HepG2 (cell line): ENCODE measurements around the gene ATP9A. TPM values are rescaled to one million over a fixed set of nuclear protein-coding genes. Genes with fewer than 3 reads are reported as not detected.

Experiments used
- ELF3 ChIP-seq: IDR thresholded peaks from 2 replicates; pipeline ENCODE4 v1.6.1; 2016; ENCODE audit warnings: missing genetic modification reagents, missing compliant biosample characterization
- FIP1L1 ChIP-seq: fragments of 200-400 bp; formaldehyde crosslinking; IDR thresholded peaks from 2 replicates; pipeline ENCODE4 v1.6.1; 2018; ENCODE audit warnings: low read depth, mild to moderate bottlenecking, low read length, moderate library complexity, borderline replicate concordance; ENCODE audit not compliant: insufficient read depth
- KAT8 ChIP-seq: IDR thresholded peaks from 2 replicates; pipeline ENCODE4 v1.6.1; 2016; ENCODE audit warnings: missing genetic modification reagents, missing compliant biosample characterization
- PTBP1 ChIP-seq: fragments of 200-400 bp; formaldehyde crosslinking; IDR thresholded peaks from 2 replicates; pipeline ENCODE4 v1.6.1; 2018; ENCODE audit warnings: low read length, low read depth; ENCODE audit not compliant: poor library complexity, severe bottlenecking
- RNF2 ChIP-seq: fragments of 450-650 bp; conservative IDR thresholded peaks from 2 replicates; pipeline ENCODE4 v1.6.1; 2016; ENCODE audit warnings: low read depth
- RXRA ChIP-seq: sonication (generic); formaldehyde crosslinking; IDR thresholded peaks from 2 replicates; pipeline ENCODE4 v1.5.1; 2020; ENCODE audit warnings: missing genetic modification reagents
- SMYD3 ChIP-seq: sonication (generic); formaldehyde crosslinking; IDR thresholded peaks from 2 replicates; pipeline ENCODE4 v1.8.1; 2023; ENCODE audit warnings: mild to moderate bottlenecking, missing genetic modification reagents
- ZNF138 ChIP-seq: sonication (generic); formaldehyde crosslinking; IDR thresholded peaks from 2 replicates; pipeline ENCODE4 v1.5.0; 2020; ENCODE audit warnings: mild to moderate bottlenecking, low read depth, missing genetic modification reagents
- ZNF17 ChIP-seq: sonication (generic); formaldehyde crosslinking; IDR thresholded peaks from 2 replicates; pipeline ENCODE4 v1.5.0; 2020; ENCODE audit warnings: mild to moderate bottlenecking, missing genetic modification reagents
- ZNF34 ChIP-seq: sonication (generic); formaldehyde crosslinking; IDR thresholded peaks from 2 replicates; pipeline ENCODE4 v1.4.0; 2020; ENCODE audit warnings: mild to moderate bottlenecking, missing genetic modification reagents, borderline replicate concordance
- ZNF615 ChIP-seq: sonication (generic); formaldehyde crosslinking; IDR thresholded peaks from 2 replicates; pipeline ENCODE4 v1.5.0; 2020; ENCODE audit warnings: mild to moderate bottlenecking, missing genetic modification reagents, borderline replicate concordance
- ZSCAN20 ChIP-seq: sonication (generic); formaldehyde crosslinking; IDR thresholded peaks from 2 replicates; pipeline ENCODE4 v1.4.0; 2020; ENCODE audit warnings: missing genetic modification reagents, mild to moderate bottlenecking, borderline replicate concordance
- polyA plus RNA-seq, 8 experiments: library from polyadenylated mRNA; depleted of rRNA in 3 of 8; stranded (reverse) in 7 of 8; unstranded in 1 of 8; fragments of >200 nt; fragmentation: Illumina TruSeq in 4 of 8; extraction: Trizol in 4 of 8; gene quantifications; 2 replicates each; pipeline versions ENCODE4 v1.2.1 to v1.2.3, GENCODE V29; 2011 to 2016; ENCODE audit warnings: low read depth in 4 of 8, missing spikeins in 1 of 8, mixed read lengths in 1 of 8; ENCODE audit not compliant: insufficient read depth in 1 of 8
- total RNA-seq, 5 experiments: library from RNA; depleted of rRNA; stranded (reverse); fragments of >200 nt; fragmentation: Illumina TruSeq; extraction: Trizol; gene quantifications; 2 replicates each; pipeline ENCODE4 v1.2.3, GENCODE V29; 2016; ENCODE audit warnings: low read depth in 1 of 5
- TF ChIP-seq, protein P1 (sequence below): sonication (generic); formaldehyde crosslinking; IDR thresholded peaks from 2 replicates; pipeline ENCODE4 v1.9.0; 2021; ENCODE audit warnings: missing genetic modification reagents, mild to moderate bottlenecking, borderline replicate concordance
- TF ChIP-seq, protein P2 (sequence below): IDR thresholded peaks from 2 replicates; pipeline ENCODE4 v1.6.1; 2018; ENCODE audit warnings: missing genetic modification reagents, mild to moderate bottlenecking, missing compliant biosample characterization
- TF ChIP-seq, protein P3 (sequence below): sonication (generic); formaldehyde crosslinking; IDR thresholded peaks from 2 replicates; pipeline ENCODE4 v1.4.0; 2020; ENCODE audit warnings: missing genetic modification reagents
- TF ChIP-seq, protein P4 (sequence below): sonication (generic); formaldehyde crosslinking; IDR thresholded peaks from 2 replicates; pipeline ENCODE4 v1.9.0; 2021; ENCODE audit warnings: missing genetic modification reagents, mild to moderate bottlenecking, borderline replicate concordance
- TF ChIP-seq, protein P5 (sequence below): sonication (generic); formaldehyde crosslinking; IDR thresholded peaks from 2 replicates; pipeline ENCODE4 v1.4.0; 2020; ENCODE audit warnings: missing genetic modification reagents
- TF ChIP-seq, protein P6 (sequence below): sonication (generic); formaldehyde crosslinking; IDR thresholded peaks from 2 replicates; pipeline ENCODE4 v1.5.0; 2020; ENCODE audit warnings: mild to moderate bottlenecking, missing genetic modification reagents

The ATP9A gene
- total and polyA plus RNA-seq, 2 of the 13 experiments (the other 11 are each of a cell fraction or from before 2014, with no cell fraction given) = 11.8 to 18.5 TPM

DNA sequence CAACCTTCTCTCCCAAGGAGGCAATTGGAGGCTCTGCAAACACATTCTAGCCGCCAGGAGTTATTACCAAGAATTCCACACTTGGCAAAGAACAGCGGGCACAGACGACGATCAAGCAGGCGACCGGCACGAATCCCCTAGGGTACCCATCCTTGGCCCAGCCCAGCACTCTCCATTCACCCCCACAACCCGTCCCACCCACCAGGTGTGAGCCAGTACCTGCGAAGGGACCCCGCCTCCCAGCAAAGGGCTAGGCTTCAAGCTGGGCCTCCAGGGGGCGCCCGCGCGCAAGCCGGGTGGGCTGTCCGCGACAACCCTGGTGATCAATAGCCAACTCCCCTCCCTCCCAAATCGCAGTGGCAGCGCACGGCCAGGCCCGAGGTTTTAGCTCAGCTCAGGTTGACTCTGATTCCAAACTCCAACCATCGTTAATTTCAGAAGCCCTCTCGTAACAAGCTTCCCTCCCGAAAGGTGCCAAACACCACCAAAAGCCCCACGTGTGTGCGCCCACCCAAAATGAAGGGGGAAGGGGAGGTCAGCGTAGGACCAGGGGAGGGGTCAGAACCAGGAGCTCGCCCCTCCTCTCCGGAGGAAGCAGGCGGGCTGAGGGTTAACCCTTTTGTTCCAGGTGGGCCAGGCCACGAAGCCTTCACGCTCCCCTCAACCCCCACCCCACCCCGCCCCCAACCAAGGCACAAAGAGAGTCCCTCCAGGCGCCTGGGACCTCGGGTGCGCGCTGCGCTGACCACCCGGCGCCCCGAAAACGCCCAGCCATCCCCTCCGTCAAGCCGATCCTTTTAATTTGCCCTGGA lies 32.1 kb upstream of the ATP9A start (continued):
- TF ChIP-seq ZNF34 (CRISPR knock-in tag) = no peak
- TF ChIP-seq KAT8 (CRISPR knock-in tag) = 0 out of 2 replicates have a peak, but pooled peaks have one; percentile 49
- 0 out of 2 replicates have a peak, but pooled peaks have one; percentile 85 for TF ChIP-seq ZNF615 (CRISPR knock-in tag)
- no peak for TF ChIP-seq ZSCAN20 (CRISPR knock-in tag)
- TF ChIP-seq PTBP1 = peak; percentile 90
- TF ChIP-seq, protein P1, sequence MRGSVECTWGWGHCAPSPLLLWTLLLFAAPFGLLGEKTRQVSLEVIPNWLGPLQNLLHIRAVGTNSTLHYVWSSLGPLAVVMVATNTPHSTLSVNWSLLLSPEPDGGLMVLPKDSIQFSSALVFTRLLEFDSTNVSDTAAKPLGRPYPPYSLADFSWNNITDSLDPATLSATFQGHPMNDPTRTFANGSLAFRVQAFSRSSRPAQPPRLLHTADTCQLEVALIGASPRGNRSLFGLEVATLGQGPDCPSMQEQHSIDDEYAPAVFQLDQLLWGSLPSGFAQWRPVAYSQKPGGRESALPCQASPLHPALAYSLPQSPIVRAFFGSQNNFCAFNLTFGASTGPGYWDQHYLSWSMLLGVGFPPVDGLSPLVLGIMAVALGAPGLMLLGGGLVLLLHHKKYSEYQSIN = no peak
- TF ChIP-seq, protein P2, sequence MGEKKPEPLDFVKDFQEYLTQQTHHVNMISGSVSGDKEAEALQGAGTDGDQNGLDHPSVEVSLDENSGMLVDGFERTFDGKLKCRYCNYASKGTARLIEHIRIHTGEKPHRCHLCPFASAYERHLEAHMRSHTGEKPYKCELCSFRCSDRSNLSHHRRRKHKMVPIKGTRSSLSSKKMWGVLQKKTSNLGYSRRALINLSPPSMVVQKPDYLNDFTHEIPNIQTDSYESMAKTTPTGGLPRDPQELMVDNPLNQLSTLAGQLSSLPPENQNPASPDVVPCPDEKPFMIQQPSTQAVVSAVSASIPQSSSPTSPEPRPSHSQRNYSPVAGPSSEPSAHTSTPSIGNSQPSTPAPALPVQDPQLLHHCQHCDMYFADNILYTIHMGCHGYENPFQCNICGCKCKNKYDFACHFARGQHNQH (CRISPR knock-in tag) = peak; percentile 79
- peak; percentile 60; the same call in 1 of the 2 replicates for TF ChIP-seq RNF2
- no peak for TF ChIP-seq ZNF138 (CRISPR knock-in tag)
- TF ChIP-seq, protein P3, sequence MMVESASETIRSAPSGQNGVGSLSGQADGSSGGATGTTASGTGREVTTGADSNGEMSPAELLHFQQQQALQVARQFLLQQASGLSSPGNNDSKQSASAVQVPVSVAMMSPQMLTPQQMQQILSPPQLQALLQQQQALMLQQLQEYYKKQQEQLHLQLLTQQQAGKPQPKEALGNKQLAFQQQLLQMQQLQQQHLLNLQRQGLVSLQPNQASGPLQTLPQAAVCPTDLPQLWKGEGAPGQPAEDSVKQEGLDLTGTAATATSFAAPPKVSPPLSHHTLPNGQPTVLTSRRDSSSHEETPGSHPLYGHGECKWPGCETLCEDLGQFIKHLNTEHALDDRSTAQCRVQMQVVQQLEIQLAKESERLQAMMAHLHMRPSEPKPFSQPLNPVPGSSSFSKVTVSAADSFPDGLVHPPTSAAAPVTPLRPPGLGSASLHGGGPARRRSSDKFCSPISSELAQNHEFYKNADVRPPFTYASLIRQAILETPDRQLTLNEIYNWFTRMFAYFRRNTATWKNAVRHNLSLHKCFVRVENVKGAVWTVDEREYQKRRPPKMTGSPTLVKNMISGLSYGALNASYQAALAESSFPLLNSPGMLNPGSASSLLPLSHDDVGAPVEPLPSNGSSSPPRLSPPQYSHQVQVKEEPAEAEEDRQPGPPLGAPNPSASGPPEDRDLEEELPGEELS = peak; percentile 75
- TF ChIP-seq, protein P4, sequence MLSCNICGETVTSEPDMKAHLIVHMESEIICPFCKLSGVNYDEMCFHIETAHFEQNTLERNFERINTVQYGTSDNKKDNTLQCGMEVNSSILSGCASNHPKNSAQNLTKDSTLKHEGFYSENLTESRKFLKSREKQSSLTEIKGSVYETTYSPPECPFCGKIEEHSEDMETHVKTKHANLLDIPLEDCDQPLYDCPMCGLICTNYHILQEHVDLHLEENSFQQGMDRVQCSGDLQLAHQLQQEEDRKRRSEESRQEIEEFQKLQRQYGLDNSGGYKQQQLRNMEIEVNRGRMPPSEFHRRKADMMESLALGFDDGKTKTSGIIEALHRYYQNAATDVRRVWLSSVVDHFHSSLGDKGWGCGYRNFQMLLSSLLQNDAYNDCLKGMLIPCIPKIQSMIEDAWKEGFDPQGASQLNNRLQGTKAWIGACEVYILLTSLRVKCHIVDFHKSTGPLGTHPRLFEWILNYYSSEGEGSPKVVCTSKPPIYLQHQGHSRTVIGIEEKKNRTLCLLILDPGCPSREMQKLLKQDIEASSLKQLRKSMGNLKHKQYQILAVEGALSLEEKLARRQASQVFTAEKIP (CRISPR knock-in tag) = no peak
- TF ChIP-seq ZNF17 (CRISPR knock-in tag) = 0 out of 2 replicates have a peak, but pooled peaks have one; percentile 60
- TF ChIP-seq RXRA (CRISPR knock-in tag) = peak; percentile 40; the same call in 1 of the 2 replicates
- TF ChIP-seq, protein P5, sequence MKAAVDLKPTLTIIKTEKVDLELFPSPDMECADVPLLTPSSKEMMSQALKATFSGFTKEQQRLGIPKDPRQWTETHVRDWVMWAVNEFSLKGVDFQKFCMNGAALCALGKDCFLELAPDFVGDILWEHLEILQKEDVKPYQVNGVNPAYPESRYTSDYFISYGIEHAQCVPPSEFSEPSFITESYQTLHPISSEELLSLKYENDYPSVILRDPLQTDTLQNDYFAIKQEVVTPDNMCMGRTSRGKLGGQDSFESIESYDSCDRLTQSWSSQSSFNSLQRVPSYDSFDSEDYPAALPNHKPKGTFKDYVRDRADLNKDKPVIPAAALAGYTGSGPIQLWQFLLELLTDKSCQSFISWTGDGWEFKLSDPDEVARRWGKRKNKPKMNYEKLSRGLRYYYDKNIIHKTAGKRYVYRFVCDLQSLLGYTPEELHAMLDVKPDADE = no peak
- no peak for TF ChIP-seq FIP1L1
- peak; percentile 72; the same call in 1 of the 2 replicates for TF ChIP-seq ELF3 (CRISPR knock-in tag)
- 0 out of 2 replicates have a peak, but pooled peaks have one; percentile 53 for TF ChIP-seq SMYD3
- TF ChIP-seq, protein P6, sequence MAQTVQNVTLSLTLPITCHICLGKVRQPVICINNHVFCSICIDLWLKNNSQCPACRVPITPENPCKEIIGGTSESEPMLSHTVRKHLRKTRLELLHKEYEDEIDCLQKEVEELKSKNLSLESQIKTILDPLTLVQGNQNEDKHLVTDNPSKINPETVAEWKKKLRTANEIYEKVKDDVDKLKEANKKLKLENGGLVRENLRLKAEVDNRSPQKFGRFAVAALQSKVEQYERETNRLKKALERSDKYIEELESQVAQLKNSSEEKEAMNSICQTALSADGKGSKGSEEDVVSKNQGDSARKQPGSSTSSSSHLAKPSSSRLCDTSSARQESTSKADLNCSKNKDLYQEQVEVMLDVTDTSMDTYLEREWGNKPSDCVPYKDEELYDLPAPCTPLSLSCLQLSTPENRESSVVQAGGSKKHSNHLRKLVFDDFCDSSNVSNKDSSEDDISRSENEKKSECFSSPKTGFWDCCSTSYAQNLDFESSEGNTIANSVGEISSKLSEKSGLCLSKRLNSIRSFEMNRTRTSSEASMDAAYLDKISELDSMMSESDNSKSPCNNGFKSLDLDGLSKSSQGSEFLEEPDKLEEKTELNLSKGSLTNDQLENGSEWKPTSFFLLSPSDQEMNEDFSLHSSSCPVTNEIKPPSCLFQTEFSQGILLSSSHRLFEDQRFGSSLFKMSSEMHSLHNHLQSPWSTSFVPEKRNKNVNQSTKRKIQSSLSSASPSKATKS (CRISPR knock-in tag) = 0 out of 2 replicates have a peak, but pooled peaks have one; percentile 69
